GM18951 (cell line): ENCODE data around the gene GZMM.

ENCODE experiments used
- POLR2A ChIP-seq: IDR thresholded peaks from 4 replicates; pipeline ENCODE4 v1.6.1; 2011; ENCODE audit warnings: mild to moderate bottlenecking; ENCODE audit not compliant: insufficient read length, insufficient read depth; ENCODE audit errors: extremely low read depth
- in situ Hi-C: fragments of 300-500 bp; cut with MboI; formaldehyde crosslinking; loops from one replicate; pipeline ENCODE4 v1.12.0; 2022; ENCODE audit warnings: low sequenced_read_pairs, mixed read lengths, inconsistent platforms; ENCODE audit not compliant: unreplicated experiment

Gene GZMM

DNA sequence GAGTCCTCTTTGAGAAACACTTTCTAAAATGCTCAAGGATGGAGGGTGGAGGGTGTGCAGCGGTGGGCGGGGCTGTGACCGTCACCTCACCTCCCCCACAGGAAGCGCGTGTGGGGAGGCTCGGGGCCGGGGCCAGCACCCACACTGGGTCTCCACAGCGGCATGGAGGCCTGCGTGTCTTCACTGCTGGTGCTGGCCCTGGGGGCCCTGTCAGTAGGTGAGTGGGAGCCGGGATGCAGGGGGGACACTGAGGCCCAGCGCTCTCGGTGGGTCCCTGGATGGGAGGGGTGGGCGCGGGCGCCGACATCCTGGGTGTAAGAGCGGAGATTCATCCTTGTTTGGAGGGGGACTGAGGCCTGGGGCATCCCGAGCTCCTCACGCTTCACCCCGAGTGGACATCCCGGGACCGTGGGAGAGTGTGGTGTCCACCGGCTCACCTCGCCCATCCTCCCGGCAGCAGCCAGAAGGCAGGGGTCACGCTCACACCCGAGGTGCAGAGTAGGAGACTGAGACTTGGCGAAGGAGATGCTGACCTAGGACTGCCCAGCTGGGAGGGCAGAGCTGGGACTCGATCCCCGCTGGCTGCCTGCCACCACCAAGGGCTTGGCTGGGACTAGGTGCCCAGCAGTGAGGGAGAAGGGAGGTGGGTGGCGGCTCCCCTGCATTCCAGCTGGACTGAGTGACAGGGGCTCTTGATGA lies at the start of gene GZMM:
GZMM (plus strand) TSS at position 144 of the 699 bp plus-strand sequence; CDS start at position 163, 19 bp downstream.
- no peak for TF ChIP-seq POLR2A
- in situ Hi-C loops = no loop called here

DNA sequence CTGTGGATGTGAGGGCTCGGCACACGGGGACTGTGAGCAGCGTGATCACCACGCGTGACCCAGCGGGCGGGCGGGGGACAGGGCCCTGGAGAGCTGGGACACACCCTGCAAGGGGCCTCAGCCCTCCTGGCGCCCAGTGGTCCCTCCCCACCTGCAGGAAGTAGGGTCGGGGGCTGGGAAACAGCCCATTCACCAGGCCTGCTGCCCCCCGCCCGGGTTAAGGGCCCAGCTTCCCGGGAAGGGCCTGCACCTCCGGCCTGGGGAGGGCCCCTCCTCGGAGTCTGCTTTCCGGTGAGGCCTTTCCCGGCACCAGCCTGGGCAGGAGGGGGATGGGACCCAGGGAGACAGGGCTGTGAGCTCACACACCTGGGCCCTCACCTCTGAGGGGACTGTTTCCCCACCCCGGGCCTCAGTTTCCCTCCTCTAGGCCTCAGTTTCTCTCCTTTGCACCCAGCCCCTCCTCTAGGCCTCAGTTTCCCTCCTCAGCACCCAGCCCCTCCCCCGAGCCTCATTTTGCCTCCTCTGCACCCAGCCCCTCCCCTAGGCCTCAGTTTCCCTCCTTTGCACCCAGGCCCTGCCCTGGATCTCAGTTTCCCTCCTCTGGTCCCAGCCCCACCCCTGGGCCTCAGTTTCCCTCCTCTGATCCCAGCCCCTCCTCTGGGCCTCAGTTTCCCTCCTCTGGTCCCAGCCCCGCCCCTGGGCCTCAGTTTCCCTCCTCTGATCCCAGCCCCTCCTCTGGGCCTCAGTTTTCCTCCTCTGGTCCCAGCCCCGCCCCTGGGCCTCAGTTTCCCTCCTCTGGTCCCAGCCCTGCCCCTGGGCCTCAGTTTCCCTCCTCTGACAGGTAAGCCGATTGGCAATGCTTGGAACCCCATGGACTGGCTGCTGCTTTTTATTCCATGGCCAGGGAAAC lies 49.4 kb upstream of the GZMM start:
- in situ Hi-C loops = no loop called here
- no peak for TF ChIP-seq POLR2A

DNA sequence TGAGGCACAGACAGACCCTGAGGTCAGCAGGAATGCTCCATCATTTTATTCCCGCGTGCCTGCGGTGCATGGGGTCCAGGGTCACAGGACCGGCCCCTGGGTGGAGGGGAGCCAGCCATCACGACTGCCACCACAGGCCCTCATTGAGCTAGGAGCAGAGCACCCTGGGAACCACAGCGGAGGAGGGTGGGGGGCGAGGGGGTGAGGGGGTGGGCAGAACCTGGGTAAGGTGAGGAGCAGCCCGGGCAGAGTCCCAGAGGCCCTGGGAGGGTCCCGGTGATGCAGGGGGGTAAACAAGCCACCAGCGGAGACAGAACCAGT lies 48.8 kb upstream of the GZMM start:
- in situ Hi-C loops = no loop called here
- TF ChIP-seq POLR2A = no peak

DNA sequence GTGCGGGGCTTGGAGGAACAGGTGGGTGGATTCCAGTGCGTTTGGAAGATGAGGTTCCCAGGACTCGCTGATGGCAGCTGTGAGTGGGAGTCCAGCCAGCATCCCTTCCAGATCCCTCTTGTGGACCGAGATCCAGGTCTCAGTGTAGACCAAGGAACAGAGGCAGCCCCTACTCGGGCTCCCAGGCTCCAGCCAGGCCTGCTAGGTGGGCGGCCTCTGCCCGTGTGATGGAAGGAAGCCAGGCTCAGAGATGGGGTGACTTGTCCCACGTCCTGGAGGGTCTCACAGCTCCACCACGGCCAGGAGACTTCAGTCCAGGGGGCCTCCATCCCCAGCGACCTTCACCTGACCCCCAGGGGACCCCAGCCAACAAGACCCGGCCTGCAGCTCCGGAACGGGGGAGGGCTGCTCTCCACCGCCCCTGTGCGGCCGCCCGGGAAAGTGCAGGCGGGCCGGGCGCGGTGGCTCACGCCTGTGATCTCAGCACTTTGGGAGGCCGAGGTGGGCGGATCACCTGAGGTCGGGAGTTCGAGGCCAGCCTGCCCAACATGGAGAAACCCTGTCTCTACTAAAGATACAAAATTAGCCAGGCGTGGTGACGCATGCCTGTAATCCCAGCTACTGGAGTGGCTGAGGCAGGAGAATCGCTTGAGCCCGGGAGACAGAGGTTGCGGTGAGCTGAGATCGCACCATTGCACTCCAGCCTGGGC lies 48.3 kb upstream of the GZMM start:
- in situ Hi-C loops = no loop called here
- no peak for TF ChIP-seq POLR2A

DNA sequence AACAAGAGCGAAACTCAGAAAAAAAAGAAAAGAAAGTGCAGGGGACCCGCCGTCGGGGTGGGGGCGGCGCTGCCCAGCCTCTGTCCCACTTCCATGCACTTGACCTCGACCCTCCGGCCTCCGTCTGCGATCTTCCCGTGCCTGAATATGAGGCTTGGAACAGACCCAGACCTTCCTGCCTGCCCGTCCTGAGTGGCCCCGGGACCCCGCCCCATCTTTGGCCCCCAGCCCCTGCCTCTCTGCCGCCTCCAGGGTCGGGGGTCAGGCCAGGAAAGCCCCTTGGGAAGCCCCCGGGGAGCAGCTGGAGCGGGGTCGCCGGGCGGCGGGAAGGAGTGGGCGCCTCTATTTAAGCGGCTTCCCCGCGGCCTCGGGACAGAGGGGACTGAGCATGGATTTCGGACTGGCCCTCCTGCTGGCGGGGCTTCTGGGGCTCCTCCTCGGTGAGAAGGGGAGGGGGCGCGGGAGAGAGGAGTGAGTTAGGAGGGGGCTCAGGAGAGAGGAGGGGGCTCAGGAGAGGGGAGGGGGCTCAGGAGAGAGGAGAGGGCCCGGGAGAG lies 47.7 kb upstream of the GZMM start, which contains the start of gene MADCAM1:
MADCAM1 (plus strand) TSS at position 375 of the 554 bp plus-strand sequence; CDS start at position 389, 14 bp downstream.
- TF ChIP-seq POLR2A = no peak
- in situ Hi-C loops = no loop called here

DNA sequence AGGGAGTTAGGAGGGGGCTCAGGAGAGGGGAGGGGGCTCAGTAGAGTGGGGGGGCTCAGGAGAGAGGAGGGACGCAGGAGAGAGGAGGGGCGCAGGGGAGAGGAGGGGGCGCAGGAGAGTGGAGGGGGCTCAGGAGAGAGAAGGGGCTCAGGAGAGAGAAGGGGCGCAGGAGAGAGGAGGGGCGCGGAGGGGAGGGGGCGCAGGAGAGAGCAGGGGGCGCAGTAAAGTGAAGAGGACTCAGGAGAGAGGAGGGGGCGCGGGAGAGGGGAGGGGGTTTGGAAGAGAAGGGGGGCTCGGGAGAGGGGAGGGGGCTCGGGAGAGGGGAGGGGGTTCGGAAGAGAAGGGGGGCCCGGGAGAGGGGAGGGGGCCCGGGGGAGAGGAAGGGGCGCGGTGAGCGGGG lies 46.9 kb upstream of the GZMM start:
- in situ Hi-C loops = no loop called here

DNA sequence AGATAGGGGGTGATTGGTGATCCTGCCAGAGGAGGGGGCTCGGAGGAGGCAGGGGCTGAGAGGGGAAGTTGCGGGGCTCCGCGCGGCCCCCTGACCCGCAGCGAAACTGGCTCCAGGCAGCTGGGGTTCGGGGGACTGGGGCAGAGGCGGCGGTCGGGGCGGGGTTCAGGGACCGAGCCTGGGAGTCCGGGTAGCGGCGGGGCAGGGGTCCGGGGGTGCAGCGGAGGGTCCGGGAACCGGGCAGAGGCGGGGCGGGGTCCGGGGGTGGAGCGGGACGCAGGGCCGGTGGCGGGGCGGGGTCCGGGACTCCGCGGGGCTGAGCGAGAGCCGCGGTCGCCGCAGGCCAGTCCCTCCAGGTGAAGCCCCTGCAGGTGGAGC lies 46.4 kb upstream of the GZMM start:
- TF ChIP-seq POLR2A = no peak
- in situ Hi-C loops = no loop called here

More for the DNA sequence above, 46.9 kb upstream of the GZMM start:
- TF ChIP-seq POLR2A = no peak

DNA sequence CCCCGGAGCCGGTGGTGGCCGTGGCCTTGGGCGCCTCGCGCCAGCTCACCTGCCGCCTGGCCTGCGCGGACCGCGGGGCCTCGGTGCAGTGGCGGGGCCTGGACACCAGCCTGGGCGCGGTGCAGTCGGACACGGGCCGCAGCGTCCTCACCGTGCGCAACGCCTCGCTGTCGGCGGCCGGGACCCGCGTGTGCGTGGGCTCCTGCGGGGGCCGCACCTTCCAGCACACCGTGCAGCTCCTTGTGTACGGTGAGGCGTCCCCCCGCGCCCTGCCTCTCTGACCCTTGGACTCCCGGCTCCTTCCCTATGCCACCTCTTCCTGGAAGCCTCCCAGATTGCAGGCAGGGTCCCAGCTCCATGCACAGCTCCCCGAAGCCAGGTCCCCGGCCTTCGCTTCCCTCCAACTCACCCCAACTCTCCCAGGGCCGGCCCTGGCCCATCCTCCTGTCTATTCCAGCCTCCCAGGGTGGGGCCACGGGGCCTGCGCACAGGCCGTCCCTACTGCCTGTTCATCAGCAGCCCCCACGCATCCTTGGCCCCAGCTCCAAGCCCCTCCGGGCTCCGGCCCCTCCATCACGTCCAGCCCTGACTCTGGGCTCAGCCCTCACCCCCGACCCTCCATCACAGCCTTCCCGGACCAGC lies 45.9 kb upstream of the GZMM start:
- TF ChIP-seq POLR2A = no peak
- in situ Hi-C loops = no loop called here

DNA sequence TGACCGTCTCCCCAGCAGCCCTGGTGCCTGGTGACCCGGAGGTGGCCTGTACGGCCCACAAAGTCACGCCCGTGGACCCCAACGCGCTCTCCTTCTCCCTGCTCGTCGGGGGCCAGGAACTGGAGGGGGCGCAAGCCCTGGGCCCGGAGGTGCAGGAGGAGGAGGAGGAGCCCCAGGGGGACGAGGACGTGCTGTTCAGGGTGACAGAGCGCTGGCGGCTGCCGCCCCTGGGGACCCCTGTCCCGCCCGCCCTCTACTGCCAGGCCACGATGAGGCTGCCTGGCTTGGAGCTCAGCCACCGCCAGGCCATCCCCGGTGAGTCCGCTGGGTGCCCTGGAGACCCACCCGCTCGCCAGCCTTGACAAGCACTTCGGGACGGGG lies 45.4 kb upstream of the GZMM start:
- in situ Hi-C loops = no loop called here
- TF ChIP-seq POLR2A = no peak

DNA sequence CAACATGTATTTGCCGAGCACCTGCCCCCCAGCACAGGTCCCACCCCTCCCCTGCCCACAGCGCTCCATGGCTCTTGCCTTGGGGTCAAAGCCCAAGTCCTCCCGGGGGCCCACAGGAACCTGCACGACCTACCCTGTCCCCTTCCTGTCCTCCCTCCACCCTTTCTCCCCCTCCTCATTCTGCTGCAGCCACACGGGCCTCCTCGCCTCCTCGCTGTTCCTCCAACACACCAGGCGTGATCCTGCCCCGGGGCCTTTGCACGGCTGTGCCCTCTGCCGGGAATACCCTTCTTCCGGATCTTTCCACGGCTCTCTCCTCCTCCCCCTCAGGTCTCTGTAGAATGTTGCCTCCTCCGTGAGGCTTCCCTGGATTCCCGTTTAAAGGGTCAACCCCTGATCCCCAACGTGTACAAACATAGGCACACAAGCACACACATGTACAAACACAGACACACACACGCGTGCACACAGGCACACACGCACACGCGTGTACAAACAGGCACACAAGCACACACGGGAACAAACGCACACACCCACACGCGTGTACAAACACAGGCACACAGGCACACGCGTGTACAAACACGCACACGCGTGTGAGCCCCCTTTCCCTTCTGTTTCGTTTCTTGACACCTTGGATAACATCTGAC lies 44.8 kb upstream of the GZMM start:
- in situ Hi-C loops = no loop called here
- no peak for TF ChIP-seq POLR2A

DNA sequence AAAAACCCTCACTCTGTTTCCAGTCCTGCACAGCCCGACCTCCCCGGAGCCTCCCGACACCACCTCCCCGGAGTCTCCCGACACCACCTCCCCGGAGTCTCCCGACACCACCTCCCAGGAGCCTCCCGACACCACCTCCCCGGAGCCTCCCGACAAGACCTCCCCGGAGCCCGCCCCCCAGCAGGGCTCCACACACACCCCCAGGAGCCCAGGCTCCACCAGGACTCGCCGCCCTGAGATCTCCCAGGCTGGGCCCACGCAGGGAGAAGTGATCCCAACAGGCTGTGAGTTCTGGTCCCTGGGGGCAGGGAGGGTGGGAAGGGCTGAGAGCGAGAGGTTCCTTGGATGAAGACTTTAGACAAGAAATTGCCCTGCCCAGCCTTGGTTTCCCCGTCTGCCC lies 42.2 kb upstream of the GZMM start:
- in situ Hi-C loops = no loop called here
- TF ChIP-seq POLR2A = no peak

DNA sequence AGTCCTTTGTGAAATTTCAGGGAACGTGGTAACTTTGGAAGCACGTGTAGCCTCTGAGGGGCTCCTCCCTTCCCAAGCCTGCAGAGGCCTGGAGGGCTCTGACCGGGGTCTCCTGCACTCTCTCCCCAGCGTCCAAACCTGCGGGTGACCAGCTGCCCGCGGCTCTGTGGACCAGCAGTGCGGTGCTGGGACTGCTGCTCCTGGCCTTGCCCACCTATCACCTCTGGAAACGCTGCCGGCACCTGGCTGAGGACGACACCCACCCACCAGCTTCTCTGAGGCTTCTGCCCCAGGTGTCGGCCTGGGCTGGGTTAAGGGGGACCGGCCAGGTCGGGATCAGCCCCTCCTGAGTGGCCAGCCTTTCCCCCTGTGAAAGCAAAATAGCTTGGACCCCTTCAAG lies 39.2 kb upstream of the GZMM start:
- TF ChIP-seq POLR2A = no peak
- in situ Hi-C loops = no loop called here
